ENCODE results near the gene GALNT18. TPM values are rescaled to one million over a fixed set of nuclear protein-coding genes. Genes with fewer than 3 reads are reported as not detected.

Gene GALNT18
- total RNA-seq, 1 donor from 2014 or later, result 2.1 TPM

- H3K9me3 Mint-ChIP-seq (ENCODE audit: low read depth), result no peaks in the 10 kb centered on the region
- DNase-seq (ENCODE audit: low spot score, unreplicated experiment), result no peak
- no peaks in the 10 kb centered on the region for H3K36me3 Mint-ChIP-seq (ENCODE audit: insufficient read depth)
- no peaks in the 10 kb centered on the region for H3K27me3 Mint-ChIP-seq
- TF ChIP-seq CTCF (IDR thresholded peaks at IDR 0.05; ENCODE audit: unreplicated experiment), result no peak
- no peak overlapping the region for H3K27ac Mint-ChIP-seq
- H3K4me3 Mint-ChIP-seq (ENCODE audit: low read depth), result no peak overlapping the region
- peaks cover 10% of the 10 kb centered on the region for H3K4me1 Mint-ChIP-seq (ENCODE audit: low read depth)
Observed at GRCh38 chr11:11373934-11374333, 247.9 kb downstream of the GALNT18 start.

- H3K9me3 Mint-ChIP-seq (ENCODE audit: low read depth), result no peaks in the 10 kb centered on the region
- H3K27me3 Mint-ChIP-seq, result no peaks in the 10 kb centered on the region
Observed at GRCh38 chr11:11372461-11372860, 249.3 kb downstream of the GALNT18 start.

GRCh38 chr11:11370962-11371303, 250.9 kb downstream of the GALNT18 start:
- Mint-ChIP-seq H3K27ac (no peak overlapping the region), H3K9me3 (ENCODE audit: low read depth) (no peaks in the 10 kb centered on the region)

More at GRCh38 chr11:11372461-11372860, 249.3 kb downstream of the GALNT18 start:
- H3K4me1 Mint-ChIP-seq (ENCODE audit: low read depth), result peaks cover 10% of the 10 kb centered on the region
- TF ChIP-seq CTCF (IDR thresholded peaks at IDR 0.05; ENCODE audit: unreplicated experiment), result no peak
- no peak overlapping the region for H3K4me3 Mint-ChIP-seq (ENCODE audit: low read depth)
- no peak overlapping the region for H3K27ac Mint-ChIP-seq
- H3K36me3 Mint-ChIP-seq (ENCODE audit: insufficient read depth), result no peaks in the 10 kb centered on the region
- no peak for DNase-seq (ENCODE audit: low spot score, unreplicated experiment)

GRCh38 chr11:11370255-11370961, 251.4 kb downstream of the GALNT18 start:
- H3K36me3 Mint-ChIP-seq (ENCODE audit: insufficient read depth), result no peaks in the 10 kb centered on the region
- DNase-seq (ENCODE audit: low spot score, unreplicated experiment), result no peak

More at GRCh38 chr11:11370962-11371303, 250.9 kb downstream of the GALNT18 start:
- no peaks in the 10 kb centered on the region for H3K36me3 Mint-ChIP-seq (ENCODE audit: insufficient read depth)
- H3K4me1 Mint-ChIP-seq (ENCODE audit: low read depth), result peaks cover 10% of the 10 kb centered on the region
- H3K4me3 Mint-ChIP-seq (ENCODE audit: low read depth), result no peak overlapping the region
- no peak for DNase-seq (ENCODE audit: low spot score, unreplicated experiment)
- TF ChIP-seq CTCF (IDR thresholded peaks at IDR 0.05; ENCODE audit: unreplicated experiment), result no peak
- no peaks in the 10 kb centered on the region for H3K27me3 Mint-ChIP-seq

GRCh38 chr11:11366793-11367192, 255.0 kb downstream of the GALNT18 start:
- H3K36me3 Mint-ChIP-seq (ENCODE audit: insufficient read depth), result no peaks in the 10 kb centered on the region
- no peak for TF ChIP-seq CTCF (IDR thresholded peaks at IDR 0.05; ENCODE audit: unreplicated experiment)
- H3K4me1 Mint-ChIP-seq (ENCODE audit: low read depth), result no peaks in the 10 kb centered on the region
- H3K27ac Mint-ChIP-seq, result no peak overlapping the region
- no peak overlapping the region for H3K4me3 Mint-ChIP-seq (ENCODE audit: low read depth)
- DNase-seq (ENCODE audit: low spot score, unreplicated experiment), result no peak
- H3K27me3 Mint-ChIP-seq, result no peaks in the 10 kb centered on the region
- no peaks in the 10 kb centered on the region for H3K9me3 Mint-ChIP-seq (ENCODE audit: low read depth)

More at GRCh38 chr11:11370255-11370961, 251.4 kb downstream of the GALNT18 start:
- H3K4me3 Mint-ChIP-seq (ENCODE audit: low read depth), result no peak overlapping the region
- peaks cover 10% of the 10 kb centered on the region for H3K4me1 Mint-ChIP-seq (ENCODE audit: low read depth)
- no peaks in the 10 kb centered on the region for H3K9me3 Mint-ChIP-seq (ENCODE audit: low read depth)
- no peaks in the 10 kb centered on the region for H3K27me3 Mint-ChIP-seq
- no peak overlapping the region for H3K27ac Mint-ChIP-seq
- TF ChIP-seq CTCF (IDR thresholded peaks at IDR 0.05; ENCODE audit: unreplicated experiment), result no peak

Measured in progenitor cell of endocrine pancreas (in vitro differentiated cells).